OCI-LY7 (cell line): ENCODE results near the gene INF2. TPM values are rescaled to one million over a fixed set of nuclear protein-coding genes. Genes with fewer than 3 reads are reported as not detected.

Experiments used
- BruUV-seq: library from RNA; stranded (reverse); fragments of 400-500 nt; replicated peaks from 2 replicates; lab custom pipeline; 2021; lab: Mats Ljungman, UMichigan
- CTCF ChIA-PET: fragments of 300-600 bp; sonication (Branson Sonifier 250); formaldehyde crosslinking; loops from one replicate; lab custom pipeline; 2022; ENCODE audit warnings: antibody characterized with exemption; ENCODE audit not compliant: unreplicated experiment; lab: Charles Lee
- POLR2A ChIA-PET: fragments of 300-600 bp; sonication (Branson Sonifier 250); formaldehyde crosslinking; loops from one replicate; lab custom pipeline; 2022; ENCODE audit warnings: antibody characterized with exemption; lab: Charles Lee
- DNase-seq: peaks from one replicate; pipeline ENCODE4 v3.0.0-alpha.2; 2015; ENCODE audit warnings: low spot score
- H2AFZ ChIP-seq: fragments of 200-600 bp; sonication (generic), shearing (Covaris generic); 2 replicates; pipeline ENCODE4 v1.6.1; 2014; ENCODE audit warnings: mild to moderate bottlenecking, antibody characterized with exemption, low read length, moderate library complexity
- H3K27ac ChIP-seq: fragments of 200-600 bp; sonication (generic); 2 replicates; pipeline ENCODE4 v1.5.1; 2014; ENCODE audit warnings: mixed run types, low read depth, mild to moderate bottlenecking, moderate library complexity, low read length, inconsistent platforms; ENCODE audit not compliant: poor library complexity, severe bottlenecking
- H3K36me3 ChIP-seq: fragments of 200-600 bp; sonication (generic); 2 replicates; pipeline ENCODE4 v1.6.1; 2014; ENCODE audit warnings: mild to moderate bottlenecking, antibody characterized with exemption, low read length, moderate library complexity, mixed read lengths; ENCODE audit not compliant: insufficient read depth
- H3K4me1 ChIP-seq: fragments of 200-600 bp; sonication (generic); 2 replicates; pipeline ENCODE4 v1.5.1; 2014; ENCODE audit warnings: mild to moderate bottlenecking, low read length; ENCODE audit not compliant: insufficient read depth, poor library complexity, severe bottlenecking
- H3K4me2 ChIP-seq: fragments of 200-600 bp; sonication (generic); 2 replicates; pipeline ENCODE4 v1.6.1; 2014; ENCODE audit warnings: mild to moderate bottlenecking, low read length
- H3K4me3 ChIP-seq: fragments of 200-600 bp; sonication (generic); 2 replicates; pipeline ENCODE4 v1.5.1; 2014; ENCODE audit warnings: mild to moderate bottlenecking, low read depth, low read length; ENCODE audit not compliant: poor library complexity, severe bottlenecking
- H3K79me2 ChIP-seq: fragments of 200-600 bp; sonication (generic); 2 replicates; pipeline ENCODE4 v1.6.1; 2016; ENCODE audit warnings: low read depth, mild to moderate bottlenecking, low read length, moderate library complexity, mixed read lengths; ENCODE audit not compliant: insufficient read depth
- H3K9me2 ChIP-seq: fragments of 200-600 bp; sonication (generic); 2 replicates; pipeline ENCODE4 v1.6.1; 2016; ENCODE audit warnings: mild to moderate bottlenecking, low read length, mixed read lengths; ENCODE audit not compliant: insufficient read depth
- H3K9me3 ChIP-seq: fragments of 200-600 bp; sonication (generic); 2 replicates; pipeline ENCODE4 v1.6.1; 2014; ENCODE audit warnings: mild to moderate bottlenecking, mixed run types, low read length, mixed read lengths
- H4K20me1 ChIP-seq: fragments of 200-600 bp; sonication (generic); 2 replicates; pipeline ENCODE4 v1.6.1; 2014; ENCODE audit warnings: mild to moderate bottlenecking, antibody characterized with exemption, low read length, moderate library complexity, mixed read lengths; ENCODE audit not compliant: insufficient read depth
- EZH2phosphoT487 ChIP-seq: fragments of 200-600 bp; sonication (generic); IDR thresholded peaks from 2 replicates; pipeline ENCODE4 v1.6.1; 2018; ENCODE audit warnings: low read depth, borderline replicate concordance, mild to moderate bottlenecking, mixed run types, antibody characterized with exemption, low read length, moderate library complexity, mixed read lengths
- intact Hi-C: fragments of 100-400 bp; cut with micrococcal nuclease; formaldehyde crosslinking; loops from one replicate; pipeline ENCODE4 v1.10.0; 2022; ENCODE audit not compliant: unreplicated experiment
- total RNA-seq, 2 experiments: library from RNA; depleted of rRNA in 1 of 2; stranded (reverse); fragments of >200 nt in 1 of 2; shearing (Covaris generic) in 1 of 2; gene quantifications; 2 replicates each; pipeline ENCODE4 v1.2.3, GENCODE V29; 2014 to 2022
- TF ChIP-seq, protein P1 (sequence below): fragments of 200-600 bp; sonication (generic); conservative IDR thresholded peaks from 2 replicates; pipeline ENCODE4 v1.5.1; 2014; ENCODE audit warnings: mild to moderate bottlenecking, antibody characterized with exemption, low read length, moderate library complexity, mixed read lengths

Gene INF2
- total RNA-seq, 2 experiments from 2014 or later = 39.4 to 51.6 TPM

DNA sequence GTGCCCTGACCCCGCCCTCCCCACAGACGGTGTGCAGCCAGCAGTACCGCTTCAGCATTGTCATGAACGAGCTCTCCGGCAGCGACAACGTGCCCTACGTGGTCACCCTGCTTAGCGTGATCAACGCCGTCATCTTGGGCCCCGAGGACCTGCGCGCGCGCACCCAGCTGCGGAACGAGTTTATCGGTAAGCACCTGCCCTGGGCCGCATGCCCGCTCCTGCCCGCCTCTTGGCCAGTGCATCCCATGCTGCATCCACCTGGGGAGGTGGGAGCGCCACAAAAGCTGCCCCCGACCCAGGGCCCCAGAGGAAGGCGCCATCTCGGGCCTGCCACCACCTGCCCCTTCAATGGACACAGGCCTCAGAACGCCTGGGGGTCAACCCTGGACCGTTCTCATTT is 13.9 kb downstream of the INF2 start:
- no peaks in the 10 kb centered on the region for H3K79me2 ChIP-seq
- intact Hi-C loops = no loop called here
- no peak overlapping the region for H2AFZ ChIP-seq
- H3K4me2 ChIP-seq = no peak overlapping the region
- H3K9me2 ChIP-seq = no peaks in the 10 kb centered on the region
- no peaks in the 10 kb centered on the region for H3K4me1 ChIP-seq
- no peak for DNase-seq
- no peaks in the 10 kb centered on the region for H3K9me3 ChIP-seq
- H4K20me1 ChIP-seq = no peaks in the 10 kb centered on the region
- H3K4me3 ChIP-seq = no peak overlapping the region
- no peak overlapping the region for H3K27ac ChIP-seq
- H3K36me3 ChIP-seq = peaks cover 27% of the 10 kb centered on the region
- TF ChIP-seq, protein P1, sequence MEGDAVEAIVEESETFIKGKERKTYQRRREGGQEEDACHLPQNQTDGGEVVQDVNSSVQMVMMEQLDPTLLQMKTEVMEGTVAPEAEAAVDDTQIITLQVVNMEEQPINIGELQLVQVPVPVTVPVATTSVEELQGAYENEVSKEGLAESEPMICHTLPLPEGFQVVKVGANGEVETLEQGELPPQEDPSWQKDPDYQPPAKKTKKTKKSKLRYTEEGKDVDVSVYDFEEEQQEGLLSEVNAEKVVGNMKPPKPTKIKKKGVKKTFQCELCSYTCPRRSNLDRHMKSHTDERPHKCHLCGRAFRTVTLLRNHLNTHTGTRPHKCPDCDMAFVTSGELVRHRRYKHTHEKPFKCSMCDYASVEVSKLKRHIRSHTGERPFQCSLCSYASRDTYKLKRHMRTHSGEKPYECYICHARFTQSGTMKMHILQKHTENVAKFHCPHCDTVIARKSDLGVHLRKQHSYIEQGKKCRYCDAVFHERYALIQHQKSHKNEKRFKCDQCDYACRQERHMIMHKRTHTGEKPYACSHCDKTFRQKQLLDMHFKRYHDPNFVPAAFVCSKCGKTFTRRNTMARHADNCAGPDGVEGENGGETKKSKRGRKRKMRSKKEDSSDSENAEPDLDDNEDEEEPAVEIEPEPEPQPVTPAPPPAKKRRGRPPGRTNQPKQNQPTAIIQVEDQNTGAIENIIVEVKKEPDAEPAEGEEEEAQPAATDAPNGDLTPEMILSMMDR = no peak
- TF ChIP-seq EZH2phosphoT487 = no peak
- no TSS peak for BruUV-seq
- POLR2A ChIA-PET = no interaction called here
- CTCF ChIA-PET = no interaction called here

DNA sequence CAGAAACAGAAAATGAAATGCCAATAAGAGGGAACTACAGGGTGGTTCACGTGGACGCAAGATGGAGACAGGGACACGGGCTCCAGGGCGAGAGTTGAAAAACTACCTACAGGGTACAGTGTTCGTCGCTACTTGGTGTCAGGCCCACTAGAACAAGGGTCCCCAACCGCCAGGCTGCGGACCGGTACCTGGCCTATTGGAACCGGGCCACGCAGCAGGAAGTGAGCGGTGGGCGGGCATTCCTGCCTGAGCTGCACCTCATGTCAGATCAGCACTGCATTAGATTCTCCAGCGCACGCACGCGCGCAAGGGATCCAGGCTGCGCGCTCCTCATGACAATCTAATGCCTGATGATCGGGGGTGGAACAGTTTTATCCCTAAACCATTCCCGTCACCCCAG is 14.8 kb downstream of the INF2 start:
- peaks cover 27% of the 10 kb centered on the region for H3K36me3 ChIP-seq
- H3K4me2 ChIP-seq = no peak overlapping the region
- H3K27ac ChIP-seq = no peak overlapping the region
- no peak overlapping the region for H2AFZ ChIP-seq
- no peak for TF ChIP-seq EZH2phosphoT487
- TF ChIP-seq, protein P1 = no peak
- H4K20me1 ChIP-seq = no peaks in the 10 kb centered on the region
- ChIA-PET POLR2A (interaction anchor here (0.6 kb wide), 1 partner anchor 47 kb away, joined by 4 read pairs; no protein-coding TSS in a partner anchor), CTCF (interaction anchor here (0.5 kb wide), 1 partner anchor 61 kb away, joined by 4 read pairs; no protein-coding TSS in a partner anchor)
- no peaks in the 10 kb centered on the region for H3K4me1 ChIP-seq
- DNase-seq = no peak
- no peaks in the 10 kb centered on the region for H3K79me2 ChIP-seq
- no TSS peak for BruUV-seq
- no peaks in the 10 kb centered on the region for H3K9me3 ChIP-seq
- H3K9me2 ChIP-seq = no peaks in the 10 kb centered on the region
- intact Hi-C loops = no loop called here
- no peak overlapping the region for H3K4me3 ChIP-seq

DNA sequence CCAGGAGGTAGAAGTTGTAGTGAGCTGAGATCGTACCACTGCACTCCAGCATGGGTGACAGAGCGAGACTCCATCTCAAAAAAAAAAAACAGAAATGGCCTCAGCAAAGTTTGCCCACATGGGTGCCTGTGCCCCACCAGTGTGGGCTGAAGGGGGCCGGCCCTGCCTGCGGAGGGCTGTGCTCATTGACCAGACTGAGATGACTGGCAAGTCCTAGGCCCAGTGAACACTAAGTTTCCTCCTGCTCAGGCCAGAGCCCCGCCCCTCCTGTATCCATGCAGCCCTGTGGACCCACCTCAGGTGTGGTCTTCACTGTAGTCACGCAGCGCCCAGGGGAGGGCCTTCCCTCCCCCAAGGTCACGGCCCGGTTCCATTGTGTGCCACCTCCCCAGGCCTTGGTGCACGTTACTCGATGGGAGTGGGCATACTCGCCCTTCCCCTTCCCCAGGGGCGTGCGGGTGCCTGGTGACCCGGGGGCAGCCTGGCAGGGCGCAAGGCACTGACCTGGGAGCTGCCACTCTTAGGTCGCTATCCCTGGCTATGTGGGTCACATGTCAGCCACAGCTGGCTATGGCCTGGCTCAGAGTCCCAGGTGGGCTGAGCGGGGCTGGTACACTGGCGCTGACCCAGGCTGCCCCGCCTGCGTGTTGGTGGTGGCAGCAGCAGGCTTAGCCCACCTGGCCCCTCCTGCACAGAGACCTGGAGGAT is 16.1 kb downstream of the INF2 start:
- Histone ChIP-seq H2AFZ (no peak overlapping the region), H4K20me1 (no peaks in the 10 kb centered on the region), H3K4me1 (no peaks in the 10 kb centered on the region), H3K9me3 (no peaks in the 10 kb centered on the region), H3K4me3 (no peak overlapping the region), H3K4me2 (no peak overlapping the region), H3K9me2 (no peaks in the 10 kb centered on the region), H3K27ac (no peak overlapping the region), H3K79me2 (no peaks in the 10 kb centered on the region), H3K36me3 (peaks cover 27% of the 10 kb centered on the region)
- intact Hi-C loops = no loop called here
- TF ChIP-seq EZH2phosphoT487 = no peak
- TF ChIP-seq, protein P1 = no peak
- no TSS peak for BruUV-seq
- DNase-seq = peak; percentile 27
- ChIA-PET CTCF (no interaction called here), POLR2A (interaction anchor here (1.2 kb wide), 1 partner anchor 47 kb away, joined by 4 read pairs; no protein-coding TSS in a partner anchor)
